HG02938 (cell line): ENCODE data around the gene TRIM46.

Experiments
- ATAC-seq: cut with Tn5 transposase; IDR thresholded peaks from one replicate; pipeline ENCODE4 v1.9.1; 2021; ENCODE audit warnings: mild to moderate bottlenecking, moderate library complexity; ENCODE audit not compliant: unreplicated experiment

Gene TRIM46

GRCh38 chr1:155173478-155174323 is at the start of gene TRIM46:
Gene TRIM46 (plus strand): TSS chr1:155173849. CDS start chr1:155173967, 118 bp downstream.
- no peak for ATAC-seq

GRCh38 chr1:155124503-155125463 is 48.9 kb upstream of the TRIM46 start:
- ATAC-seq = no peak

GRCh38 chr1:155125511-155125945 is 48.1 kb upstream of the TRIM46 start:
- no peak for ATAC-seq

GRCh38 chr1:155125946-155126555 is 47.6 kb upstream of the TRIM46 start:
- ATAC-seq = no peak

GRCh38 chr1:155126556-155127104 is 47.0 kb upstream of the TRIM46 start:
- ATAC-seq = no peak

- no peak for ATAC-seq
These were observed 46.3 kb upstream of the TRIM46 start, which contains the start of gene EFNA1 for GRCh38 chr1:155127105-155127966. Gene EFNA1 (plus strand): TSS chr1:155127876. CDS start chr1:155127978, 102 bp downstream.

- no peak for ATAC-seq
These were observed 45.5 kb upstream of the TRIM46 start for GRCh38 chr1:155127967-155128754.

GRCh38 chr1:155128755-155129473 is 44.7 kb upstream of the TRIM46 start:
- no peak for ATAC-seq

- no peak for ATAC-seq
These were observed 43.2 kb upstream of the TRIM46 start for GRCh38 chr1:155130272-155131006.

- no peak for ATAC-seq
These were observed 42.4 kb upstream of the TRIM46 start for GRCh38 chr1:155131285-155131684.

GRCh38 chr1:155131856-155132255 is 41.8 kb upstream of the TRIM46 start:
- no peak for ATAC-seq

GRCh38 chr1:155133799-155134281 is 39.8 kb upstream of the TRIM46 start:
- no peak for ATAC-seq

- no peak for ATAC-seq
These were observed 39.3 kb upstream of the TRIM46 start for GRCh38 chr1:155134322-155134721.

- ATAC-seq = no peak
These were observed 38.7 kb upstream of the TRIM46 start for GRCh38 chr1:155134880-155135414.

GRCh38 chr1:155135415-155136028 is 38.1 kb upstream of the TRIM46 start, which contains the start of gene SLC50A1:
Gene SLC50A1 (plus strand): TSS chr1:155135852. CDS start chr1:155135912, 60 bp downstream.
- ATAC-seq = peak; percentile 62

- no peak for ATAC-seq
These were observed 36.9 kb upstream of the TRIM46 start for GRCh38 chr1:155136748-155137147.
